ENCODE measurements around the gene LRPPRC.

DNA sequence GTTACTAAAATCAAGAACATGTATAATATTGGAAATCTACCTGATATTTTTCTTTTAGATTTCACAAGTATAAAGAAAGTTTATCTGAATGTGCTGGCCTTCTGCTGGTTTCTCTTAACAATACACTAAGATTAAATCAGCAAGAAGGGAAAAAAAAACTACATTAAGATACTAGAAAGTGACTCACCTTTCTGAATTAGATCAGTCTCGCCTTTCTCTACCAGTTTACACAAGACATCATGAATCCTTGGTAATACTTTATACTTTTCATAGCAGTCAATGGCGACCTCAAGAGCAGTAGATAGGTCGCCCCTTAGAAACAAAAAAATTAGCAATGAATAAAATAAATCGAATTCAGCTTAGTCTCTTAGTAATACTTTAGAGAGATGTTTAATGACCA lies 61.2 kb downstream of the LRPPRC start:
- TF ChIP-seq, protein P1, sequence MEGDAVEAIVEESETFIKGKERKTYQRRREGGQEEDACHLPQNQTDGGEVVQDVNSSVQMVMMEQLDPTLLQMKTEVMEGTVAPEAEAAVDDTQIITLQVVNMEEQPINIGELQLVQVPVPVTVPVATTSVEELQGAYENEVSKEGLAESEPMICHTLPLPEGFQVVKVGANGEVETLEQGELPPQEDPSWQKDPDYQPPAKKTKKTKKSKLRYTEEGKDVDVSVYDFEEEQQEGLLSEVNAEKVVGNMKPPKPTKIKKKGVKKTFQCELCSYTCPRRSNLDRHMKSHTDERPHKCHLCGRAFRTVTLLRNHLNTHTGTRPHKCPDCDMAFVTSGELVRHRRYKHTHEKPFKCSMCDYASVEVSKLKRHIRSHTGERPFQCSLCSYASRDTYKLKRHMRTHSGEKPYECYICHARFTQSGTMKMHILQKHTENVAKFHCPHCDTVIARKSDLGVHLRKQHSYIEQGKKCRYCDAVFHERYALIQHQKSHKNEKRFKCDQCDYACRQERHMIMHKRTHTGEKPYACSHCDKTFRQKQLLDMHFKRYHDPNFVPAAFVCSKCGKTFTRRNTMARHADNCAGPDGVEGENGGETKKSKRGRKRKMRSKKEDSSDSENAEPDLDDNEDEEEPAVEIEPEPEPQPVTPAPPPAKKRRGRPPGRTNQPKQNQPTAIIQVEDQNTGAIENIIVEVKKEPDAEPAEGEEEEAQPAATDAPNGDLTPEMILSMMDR (conservative IDR thresholded peaks at IDR 0.05): no peak
- no peak for TF ChIP-seq ZFX (IDR thresholded peaks at IDR 0.05)
